ENCODE measurements around the gene OR7D2.
"Not testable (repeated sequence)": the region's sequence is repeated elsewhere in the genome, so short reads cannot be mapped to it uniquely, and the experiment has no call there.

Gene OR7D2

GRCh38 chr19:9178901-9179300 is at the start of gene OR7D2:
OR7D2 (plus strand) TSS chr19:9178979; CDS start chr19:9185782, 6,803 bp downstream.
- no peak for DNase-seq

- no peak for DNase-seq
These were observed 47.8 kb upstream of the OR7D2 start for GRCh38 chr19:9130965-9131364.

GRCh38 chr19:9132422-9132821 is 46.4 kb upstream of the OR7D2 start:
- no peak for DNase-seq

- DNase-seq: no peak
These were observed 39.1 kb upstream of the OR7D2 start for GRCh38 chr19:9139609-9140158.

- DNase-seq: peak; percentile 76 to 80
These were observed 38.5 kb upstream of the OR7D2 start, which contains the start of gene ZNF317 for GRCh38 chr19:9140159-9140874. ZNF317 (plus strand) TSS chr19:9140397; CDS start chr19:9156017, 15,620 bp downstream.

GRCh38 chr19:9144920-9145319 is 33.9 kb upstream of the OR7D2 start:
- DNase-seq: no peak

- no peak for DNase-seq
These were observed 31.9 kb upstream of the OR7D2 start for GRCh38 chr19:9146882-9147281.

GRCh38 chr19:9148697-9149096 is 30.1 kb upstream of the OR7D2 start:
- no peak for DNase-seq

- DNase-seq: no peak
These were observed 28.8 kb upstream of the OR7D2 start for GRCh38 chr19:9149997-9150396.

- no peak for DNase-seq
These were observed 28.1 kb upstream of the OR7D2 start for GRCh38 chr19:9150650-9151049.

- DNase-seq: no peak
These were observed 27.4 kb upstream of the OR7D2 start for GRCh38 chr19:9151367-9151766.

- no peak for DNase-seq
These were observed 23.2 kb upstream of the OR7D2 start for GRCh38 chr19:9155591-9155990.

- no peak for DNase-seq
These were observed 22.5 kb upstream of the OR7D2 start for GRCh38 chr19:9156304-9156703.

- no peak for DNase-seq
These were observed 18.9 kb upstream of the OR7D2 start for GRCh38 chr19:9159891-9160290.

GRCh38 chr19:9161427-9161826 is 17.4 kb upstream of the OR7D2 start:
- DNase-seq: no peak

- no peak for DNase-seq
These were observed 13.5 kb upstream of the OR7D2 start for GRCh38 chr19:9165261-9165660.

- DNase-seq: no peak
These were observed 11.9 kb upstream of the OR7D2 start for GRCh38 chr19:9166846-9167245.

GRCh38 chr19:9171393-9171991 is 7.3 kb upstream of the OR7D2 start:
- DNase-seq: no peak

GRCh38 chr19:9175326-9175725 is 3.5 kb upstream of the OR7D2 start:
- DNase-seq: no peak

GRCh38 chr19:9183000-9183399 is 4.2 kb downstream of the OR7D2 start:
- DNase-seq: no peak

GRCh38 chr19:9187191-9187590 is 8.4 kb downstream of the OR7D2 start:
- DNase-seq: no peak

- DNase-seq: no peak
These were observed 10.8 kb downstream of the OR7D2 start for GRCh38 chr19:9189535-9189934.

GRCh38 chr19:9198044-9198443 is 19.3 kb downstream of the OR7D2 start:
- DNase-seq: not testable (repeated sequence)

- DNase-seq: peak; percentile 54 to 58
These were observed 26.8 kb downstream of the OR7D2 start for GRCh38 chr19:9205501-9206113.
